Medulla oblongata (tissue), 1 donor: ENCODE measurements around the gene PWWP2B.
"Not testable (repeated sequence)": the region's sequence is repeated elsewhere in the genome, so short reads cannot be mapped to it uniquely, and the experiment has no call there.

Source experiments
- DNase-seq: peaks from one replicate; pipeline ENCODE4 v3.0.0-alpha.2; 2015; ENCODE audit errors: extremely low spot score

Gene PWWP2B

GRCh38 chr10:132363376-132363775 lies 33.6 kb upstream of the PWWP2B start:
- DNase-seq = no peak

- DNase-seq = peak; percentile 13
Observed at GRCh38 chr10:132363921-132364593, 32.9 kb upstream of the PWWP2B start.

GRCh38 chr10:132364594-132364970 lies 32.4 kb upstream of the PWWP2B start:
- DNase-seq = no peak

- peak; percentile 12 for DNase-seq
Observed at GRCh38 chr10:132365102-132365501, 31.9 kb upstream of the PWWP2B start.

GRCh38 chr10:132366006-132366405 lies 31.0 kb upstream of the PWWP2B start:
- no peak for DNase-seq

- no peak for DNase-seq
Observed at GRCh38 chr10:132366499-132366898, 30.5 kb upstream of the PWWP2B start.

- DNase-seq = no peak
Observed at GRCh38 chr10:132368391-132368790, 28.6 kb upstream of the PWWP2B start.

GRCh38 chr10:132368881-132369635 lies 27.9 kb upstream of the PWWP2B start:
- DNase-seq = no peak

GRCh38 chr10:132369636-132370185 lies 27.3 kb upstream of the PWWP2B start:
- no peak for DNase-seq

- no peak for DNase-seq
Observed at GRCh38 chr10:132370426-132371340, 26.3 kb upstream of the PWWP2B start.

GRCh38 chr10:132371641-132372081 lies 25.3 kb upstream of the PWWP2B start:
- no peak for DNase-seq

- DNase-seq = no peak
Observed at GRCh38 chr10:132372516-132373095, 24.4 kb upstream of the PWWP2B start.

- no peak for DNase-seq
Observed at GRCh38 chr10:132373241-132373955, 23.6 kb upstream of the PWWP2B start.

GRCh38 chr10:132374176-132374575 lies 22.8 kb upstream of the PWWP2B start:
- no peak for DNase-seq

- DNase-seq = no peak
Observed at GRCh38 chr10:132374612-132375011, 22.4 kb upstream of the PWWP2B start.

- DNase-seq = no peak
Observed at GRCh38 chr10:132375116-132375794, 21.7 kb upstream of the PWWP2B start.

- no peak for DNase-seq
Observed at GRCh38 chr10:132375795-132376297, 21.2 kb upstream of the PWWP2B start.

GRCh38 chr10:132376394-132376851 lies 20.6 kb upstream of the PWWP2B start:
- DNase-seq = no peak

- DNase-seq = no peak
Observed at GRCh38 chr10:132377326-132377725, 19.7 kb upstream of the PWWP2B start.

GRCh38 chr10:132379026-132379425 lies 18.0 kb upstream of the PWWP2B start:
- DNase-seq = not testable (repeated sequence)
